Endothelial cell of umbilical vein (primary cell): Measurements from ENCODE around the gene SDE2. TPM values are rescaled to one million over a fixed set of nuclear protein-coding genes. Genes with fewer than 3 reads are reported as not detected.

Experiments used
- BruUV-seq: library from RNA; stranded (reverse); fragments of 400-500 nt; replicated peaks from 2 replicates; lab custom pipeline; 2021; lab: Mats Ljungman, UMichigan
- CTCF ChIA-PET: fragments of 300-600, 350-600 bp; sonication (Branson Sonifier 250); formaldehyde crosslinking; loops from one replicate; lab custom pipeline; 2021; ENCODE audit warnings: antibody characterized with exemption, inconsistent platforms; lab: Charles Lee
- POLR2A ChIA-PET: fragments of 300-600, 350-600 bp; sonication (Branson Sonifier 250); formaldehyde crosslinking; loops from one replicate; lab custom pipeline; 2021; ENCODE audit warnings: antibody characterized with exemption, inconsistent platforms; lab: Charles Lee
- DNase-seq: peaks from one replicate; pipeline ENCODE4 v3.0.0-alpha.2; 2011; ENCODE audit warnings: low read depth, low spot score
- FAIRE-seq: peaks from 2 replicates; lab custom pipeline; 2011; peaks lifted over from hg19 to GRCh38; lab: Jason Lieb, UNC
- H2AFZ ChIP-seq: 2 replicates; pipeline ENCODE4 v1.6.0; 2012; ENCODE audit warnings: low read depth, low read length, control low read depth, inconsistent platforms
- H3K27ac ChIP-seq: 2 replicates; pipeline ENCODE4 v1.5.1; 2011; ENCODE audit warnings: low read depth, mild to moderate bottlenecking, control low read depth, low read length, moderate library complexity; ENCODE audit not compliant: insufficient read depth
- H3K27me3 ChIP-seq, 2 experiments: 2 replicates each; pipeline versions ENCODE4 v1.6.0 to v1.6.1; 2011; ENCODE audit warnings: low read length in 2 of 2, mixed read lengths in 1 of 2; ENCODE audit not compliant: control insufficient read depth in 2 of 2, insufficient read depth in 2 of 2
- H3K36me3 ChIP-seq, 2 experiments: 2 replicates in 1 of 2; 3 replicates in 1 of 2; pipeline ENCODE4 v1.5.1; 2011; ENCODE audit warnings: low read length in 2 of 2, mild to moderate bottlenecking in 1 of 2, moderate library complexity in 1 of 2; ENCODE audit not compliant: control insufficient read depth in 2 of 2, insufficient read depth in 2 of 2; ENCODE audit errors: extremely low read depth in 1 of 2
- H3K4me1 ChIP-seq: 3 replicates; pipeline ENCODE4 v1.5.1; 2011; ENCODE audit warnings: mild to moderate bottlenecking, low read length; ENCODE audit not compliant: control insufficient read depth, insufficient read depth; ENCODE audit errors: extremely low read depth
- H3K4me2 ChIP-seq: 2 replicates; pipeline ENCODE4 v1.6.1; 2011; ENCODE audit warnings: low read length, control low read depth, mixed read lengths; ENCODE audit not compliant: insufficient read depth
- H3K4me3 ChIP-seq, 3 experiments: fragments of 200-600 bp in 1 of 3; sonication (generic), shearing (Covaris generic) in 1 of 3; replicated peaks in 1 of 3; 2 replicates each; pipeline ENCODE4 v1.5.1; 2011 to 2016; ENCODE audit warnings: control low read depth in 3 of 3, low read length in 3 of 3, mild to moderate bottlenecking in 2 of 3, inconsistent platforms in 1 of 3, low read depth in 1 of 3, moderate library complexity in 1 of 3; ENCODE audit not compliant: insufficient read depth in 1 of 3
- H3K79me2 ChIP-seq: 2 replicates; pipeline ENCODE4 v1.6.0; 2012; ENCODE audit warnings: low read length, inconsistent platforms; ENCODE audit not compliant: control insufficient read depth, insufficient read depth
- H3K9ac ChIP-seq: replicated peaks from 2 replicates; pipeline ENCODE3; 2011; ENCODE audit warnings: low read length, control low read depth; ENCODE audit not compliant: insufficient read depth; ENCODE audit errors: extremely low read depth
- H3K9me1 ChIP-seq: replicated peaks from 3 replicates; pipeline ENCODE4 v1.6.0; 2011; ENCODE audit warnings: mild to moderate bottlenecking, low read length; ENCODE audit not compliant: control insufficient read depth, insufficient read depth; ENCODE audit errors: extremely low read depth
- H3K9me3 ChIP-seq: replicated peaks from 2 replicates; pipeline ENCODE4 v1.5.1; 2012; ENCODE audit warnings: low read length, inconsistent platforms; ENCODE audit not compliant: control insufficient read depth, insufficient read depth
- H4K20me1 ChIP-seq: replicated peaks from 2 replicates; pipeline ENCODE3; 2011; ENCODE audit warnings: mild to moderate bottlenecking, low read length; ENCODE audit not compliant: control insufficient read depth, insufficient read depth; ENCODE audit errors: extremely low read depth
- EZH2 ChIP-seq: IDR thresholded peaks from 2 replicates; pipeline ENCODE4 v1.6.1; 2012; ENCODE audit warnings: borderline replicate concordance, low read depth, mild to moderate bottlenecking, moderate library complexity, low read length, inconsistent platforms; ENCODE audit not compliant: severe bottlenecking
- FOS ChIP-seq: IDR thresholded peaks from 2 replicates; pipeline ENCODE4 v1.6.1; 2011; ENCODE audit warnings: mild to moderate bottlenecking, low read length, moderate library complexity, borderline replicate concordance; ENCODE audit not compliant: insufficient read depth
- GATA2 ChIP-seq: IDR thresholded peaks from 2 replicates; pipeline ENCODE4 v1.7.0; 2011; ENCODE audit warnings: low read depth, mild to moderate bottlenecking, moderate library complexity, mixed read lengths, low read length; ENCODE audit not compliant: insufficient read length, insufficient read depth
- JUN ChIP-seq: IDR thresholded peaks from 2 replicates; pipeline ENCODE4 v1.6.1; 2011; ENCODE audit warnings: borderline replicate concordance, low read depth; ENCODE audit not compliant: insufficient read length, insufficient read depth
- MYC ChIP-seq: IDR thresholded peaks from one replicate; pipeline ENCODE4 v1.6.1; 2011; ENCODE audit warnings: mild to moderate bottlenecking, low read depth, low read length
- POLR2A ChIP-seq: IDR thresholded peaks from 2 replicates; pipeline ENCODE4 v1.6.1; 2012; ENCODE audit warnings: low read depth, mild to moderate bottlenecking, control low read depth, low read length
- POLR2AphosphoS5 ChIP-seq: IDR thresholded peaks from 2 replicates; pipeline ENCODE4 v1.6.1; 2012; ENCODE audit warnings: low read depth, mild to moderate bottlenecking, control low read depth, low read length, moderate library complexity; ENCODE audit not compliant: insufficient read depth
- dilution Hi-C: fragments of 300-500 bp; cut with MboI; formaldehyde crosslinking; loops from one replicate; pipeline ENCODE4 v1.15.0; 2019; ENCODE audit warnings: low sequenced_read_pairs; ENCODE audit not compliant: extremely low pct_ligation_motif_present
- intact Hi-C: fragments of 100-400 bp; cut with micrococcal nuclease; formaldehyde crosslinking; loops from one replicate; pipeline ENCODE4 v1.10.0; 2022
- polyA plus RNA-seq, 4 experiments: library from polyadenylated mRNA; depleted of rRNA in 3 of 4; stranded (reverse) in 3 of 4; unstranded in 1 of 4; fragments of >200 nt; gene quantifications; 2 replicates each; pipeline versions ENCODE4 v1.2.1 to v1.2.3, GENCODE V29; 2011 to 2012; ENCODE audit warnings: missing spikeins in 1 of 4
- total RNA-seq: library from RNA; stranded (reverse); gene quantifications from 2 replicates; pipeline ENCODE4 v1.2.3, GENCODE V29; 2021
- TF ChIP-seq, protein P1 (sequence below): IDR thresholded peaks from 2 replicates; pipeline ENCODE4 v1.6.1; 2011; ENCODE audit not compliant: insufficient read depth, insufficient read length
- TF ChIP-seq, protein P2 (sequence below), 2 donors: IDR thresholded peaks; 1 replicate in 1 of 2; 2 replicates in 1 of 2; pipeline ENCODE4 v1.5.1; 2011; ENCODE audit warnings: low read length in 2 of 2, mild to moderate bottlenecking in 2 of 2, moderate library complexity in 2 of 2, control low read depth in 1 of 2, inconsistent platforms in 1 of 2, low read depth in 1 of 2; ENCODE audit not compliant: insufficient read depth in 1 of 2; ENCODE audit errors: extremely low read depth in 1 of 2

The SDE2 gene
- total and polyA plus RNA-seq, 2 donors (not counting 3 experiments of a cell fraction or from before 2014, with no cell fraction given) = 11.9 to 16.1 TPM

DNA sequence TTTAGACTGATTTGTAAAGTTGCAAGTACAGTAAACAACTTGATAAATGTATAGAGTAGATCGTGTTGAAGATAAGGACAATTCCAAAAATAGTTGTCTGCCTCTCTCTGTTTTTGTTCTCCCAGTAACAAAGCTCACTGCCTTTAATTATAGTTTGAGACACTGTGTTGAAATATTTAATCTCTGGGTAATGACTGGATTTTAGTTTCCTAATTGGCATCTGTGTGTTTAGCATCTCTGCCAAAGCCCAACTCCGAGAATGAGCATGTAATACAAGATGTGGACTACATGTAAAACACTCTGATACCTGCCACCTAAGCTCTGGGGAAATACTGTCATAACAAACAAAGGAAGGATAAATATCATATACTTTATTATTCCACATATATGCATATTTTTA is 27.7 kb upstream of the SDE2 start:
- Histone ChIP-seq H4K20me1 (no peaks in the 10 kb centered on the region), H3K9me3 (no peaks in the 10 kb centered on the region), H3K4me2 (no peak overlapping the region), H3K9ac (no peak overlapping the region), H3K4me3 (no peak overlapping the region), H3K79me2 (no peaks in the 10 kb centered on the region), H3K9me1 (no peaks in the 10 kb centered on the region), H3K36me3 (no peaks in the 10 kb centered on the region), H3K4me1 (no peaks in the 10 kb centered on the region), H3K27me3 (peaks cover 0 to 1% of the 10 kb centered on the region in 2 experiments), H3K27ac (no peak overlapping the region), H2AFZ (no peak overlapping the region)
- DNase-seq = no peak
- TF ChIP-seq FOS (no peak), MYC (no peak), GATA2 (no peak), EZH2 (no peak), JUN (no peak), POLR2AphosphoS5 (no peak), POLR2A (no peak)
- TF ChIP-seq, protein P1, sequence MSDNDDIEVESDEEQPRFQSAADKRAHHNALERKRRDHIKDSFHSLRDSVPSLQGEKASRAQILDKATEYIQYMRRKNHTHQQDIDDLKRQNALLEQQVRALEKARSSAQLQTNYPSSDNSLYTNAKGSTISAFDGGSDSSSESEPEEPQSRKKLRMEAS = no peak
- TF ChIP-seq, protein P2, sequence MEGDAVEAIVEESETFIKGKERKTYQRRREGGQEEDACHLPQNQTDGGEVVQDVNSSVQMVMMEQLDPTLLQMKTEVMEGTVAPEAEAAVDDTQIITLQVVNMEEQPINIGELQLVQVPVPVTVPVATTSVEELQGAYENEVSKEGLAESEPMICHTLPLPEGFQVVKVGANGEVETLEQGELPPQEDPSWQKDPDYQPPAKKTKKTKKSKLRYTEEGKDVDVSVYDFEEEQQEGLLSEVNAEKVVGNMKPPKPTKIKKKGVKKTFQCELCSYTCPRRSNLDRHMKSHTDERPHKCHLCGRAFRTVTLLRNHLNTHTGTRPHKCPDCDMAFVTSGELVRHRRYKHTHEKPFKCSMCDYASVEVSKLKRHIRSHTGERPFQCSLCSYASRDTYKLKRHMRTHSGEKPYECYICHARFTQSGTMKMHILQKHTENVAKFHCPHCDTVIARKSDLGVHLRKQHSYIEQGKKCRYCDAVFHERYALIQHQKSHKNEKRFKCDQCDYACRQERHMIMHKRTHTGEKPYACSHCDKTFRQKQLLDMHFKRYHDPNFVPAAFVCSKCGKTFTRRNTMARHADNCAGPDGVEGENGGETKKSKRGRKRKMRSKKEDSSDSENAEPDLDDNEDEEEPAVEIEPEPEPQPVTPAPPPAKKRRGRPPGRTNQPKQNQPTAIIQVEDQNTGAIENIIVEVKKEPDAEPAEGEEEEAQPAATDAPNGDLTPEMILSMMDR (IDR thresholded peaks at IDR 0.05; ENCODE audit: extremely low read depth in 1 of 2, insufficient read depth in 1 of 2, low read depth in 1 of 2, low read length in 2 of 2) = no peak
- BruUV-seq = no TSS peak
- dilution Hi-C loops = no loop called here
- intact Hi-C loops = no loop called here
- no peak for FAIRE-seq
- POLR2A ChIA-PET = no interaction called here
- CTCF ChIA-PET = no interaction called here
